HAP-1 (cell line): Measurements from ENCODE around the gene MOXD1.
"Not testable (repeated sequence)": the region's sequence is repeated elsewhere in the genome, so short reads cannot be mapped to it uniquely, and the experiment has no call there.

Source experiments
- DNase-seq, 2 experiments: peaks; one replicate each; pipeline ENCODE4 v3.0.0-alpha.2; 2016 to 2020; ENCODE audit warnings: low spot score in 2 of 2
- H3K27me3 ChIP-seq: fragments of 250-450 bp; sonication (Bioruptor Pico); 2 replicates; pipeline ENCODE4 v1.5.1; 2020; ENCODE audit warnings: low read depth, mild to moderate bottlenecking, moderate library complexity
- H3K36me3 ChIP-seq: fragments of 250-450 bp; sonication (Bioruptor Pico); replicated peaks from 2 replicates; pipeline ENCODE4 v1.5.1; 2020; ENCODE audit warnings: mild to moderate bottlenecking
- H3K4me1 ChIP-seq: fragments of 250-450 bp; sonication (Bioruptor Pico); 2 replicates; pipeline ENCODE4 v1.5.1; 2020; ENCODE audit warnings: mild to moderate bottlenecking
- H3K4me3 ChIP-seq: fragments of 250-450 bp; sonication (Bioruptor Pico); 2 replicates; pipeline ENCODE4 v1.5.1; 2020; ENCODE audit warnings: mild to moderate bottlenecking, moderate library complexity
- H3K9me3 ChIP-seq: fragments of 250-450 bp; sonication (Bioruptor Pico); 2 replicates; pipeline ENCODE4 v1.5.1; 2020; ENCODE audit warnings: mild to moderate bottlenecking, moderate library complexity
- in situ Hi-C: fragments of 300-500 bp; cut with MboI; formaldehyde crosslinking; loops from 3 replicates; pipeline ENCODE4 v1.14.3; 2020; ENCODE audit warnings: low sequenced_read_pairs, inconsistent platforms, mixed read lengths

MOXD1 gene

GRCh38 chr6:132270726-132271402 is 130.4 kb downstream of the MOXD1 start:
- DNase-seq, result no peak
- Histone ChIP-seq H3K9me3 (no peaks in the 10 kb centered on the region), H3K36me3 (no peaks in the 10 kb centered on the region), H3K27me3 (no peaks in the 10 kb centered on the region), H3K4me3 (no peak overlapping the region), H3K4me1 (no peaks in the 10 kb centered on the region)
- in situ Hi-C loops, result loop anchor here (10.0 to 25.0 kb wide), 3 partner anchors 214 to 584 kb away; no protein-coding TSS in a partner anchor

GRCh38 chr6:132268666-132269065 is 132.6 kb downstream of the MOXD1 start:
- H3K4me3 ChIP-seq, DNase-seq, H3K4me1 ChIP-seq, H3K36me3 ChIP-seq, H3K27me3 ChIP-seq, H3K9me3 ChIP-seq: not testable (repeated sequence)
- in situ Hi-C loops, result loop anchor here (25.0 kb wide), 1 partner anchor 581 kb away; no protein-coding TSS in a partner anchor

GRCh38 chr6:132268209-132268608 is 133.1 kb downstream of the MOXD1 start:
- H3K27me3 ChIP-seq, result no peaks in the 10 kb centered on the region
- in situ Hi-C loops, result loop anchor here (25.0 kb wide), 1 partner anchor 581 kb away; no protein-coding TSS in a partner anchor
- no peaks in the 10 kb centered on the region for H3K4me1 ChIP-seq
- no peak overlapping the region for H3K4me3 ChIP-seq
- DNase-seq, result no peak
- H3K9me3 ChIP-seq, result no peaks in the 10 kb centered on the region
- H3K36me3 ChIP-seq, result no peaks in the 10 kb centered on the region

- Histone ChIP-seq H3K4me1 (no peaks in the 10 kb centered on the region), H3K4me3 (no peak overlapping the region), H3K36me3 (no peaks in the 10 kb centered on the region), H3K27me3 (no peaks in the 10 kb centered on the region), H3K9me3 (no peaks in the 10 kb centered on the region)
- in situ Hi-C loops, result loop anchor here (25.0 kb wide), 1 partner anchor 578 kb away; no protein-coding TSS in a partner anchor
- DNase-seq, result no peak
These were observed 135.7 kb downstream of the MOXD1 start for GRCh38 chr6:132265451-132266097.

- no peak for DNase-seq
- H3K4me3 ChIP-seq, result no peak overlapping the region
These were observed 137.2 kb downstream of the MOXD1 start for GRCh38 chr6:132264021-132264500.

GRCh38 chr6:132261354-132261753 is 139.9 kb downstream of the MOXD1 start:
- H3K4me3 ChIP-seq, result no peak overlapping the region
- no peaks in the 10 kb centered on the region for H3K4me1 ChIP-seq
- no peaks in the 10 kb centered on the region for H3K36me3 ChIP-seq
- H3K27me3 ChIP-seq, result no peaks in the 10 kb centered on the region
- no peak for DNase-seq
- no peaks in the 10 kb centered on the region for H3K9me3 ChIP-seq
- in situ Hi-C loops, result loop anchor here (25.0 kb wide), 1 partner anchor 574 kb away; no protein-coding TSS in a partner anchor

More at GRCh38 chr6:132264021-132264500, 137.2 kb downstream of the MOXD1 start:
- in situ Hi-C loops, result loop anchor here (25.0 kb wide), 1 partner anchor 577 kb away; no protein-coding TSS in a partner anchor
- no peaks in the 10 kb centered on the region for H3K27me3 ChIP-seq
- no peaks in the 10 kb centered on the region for H3K4me1 ChIP-seq
- no peaks in the 10 kb centered on the region for H3K9me3 ChIP-seq
- no peaks in the 10 kb centered on the region for H3K36me3 ChIP-seq

GRCh38 chr6:132259070-132259469 is 142.2 kb downstream of the MOXD1 start:
- H3K27me3 ChIP-seq, result no peaks in the 10 kb centered on the region
- H3K36me3 ChIP-seq, result no peaks in the 10 kb centered on the region
- in situ Hi-C loops, result loop anchor here (25.0 kb wide), 1 partner anchor 572 kb away; no protein-coding TSS in a partner anchor
- DNase-seq, result peak; percentile 12 to 54
- no peaks in the 10 kb centered on the region for H3K4me1 ChIP-seq
- H3K9me3 ChIP-seq, result 0 out of 2 replicates have a peak, but pooled peaks cover 1% of the 10 kb centered on the region
- H3K4me3 ChIP-seq, result no peak overlapping the region

- Histone ChIP-seq H3K9me3 (0 out of 2 replicates have a peak, but pooled peaks cover 2% of the 10 kb centered on the region), H3K4me3 (no peak overlapping the region), H3K36me3 (no peaks in the 10 kb centered on the region), H3K27me3 (no peaks in the 10 kb centered on the region), H3K4me1 (no peaks in the 10 kb centered on the region)
- DNase-seq, result no peak
- in situ Hi-C loops, result loop anchor here (25.0 kb wide), 1 partner anchor 570 kb away; no protein-coding TSS in a partner anchor
These were observed 143.7 kb downstream of the MOXD1 start for GRCh38 chr6:132257561-132257960.

GRCh38 chr6:132256457-132256856 is 144.8 kb downstream of the MOXD1 start:
- H3K4me3 ChIP-seq, result no peak overlapping the region
- no peaks in the 10 kb centered on the region for H3K36me3 ChIP-seq
- in situ Hi-C loops, result loop anchor here (25.0 kb wide), 1 partner anchor 569 kb away; no protein-coding TSS in a partner anchor
- no peaks in the 10 kb centered on the region for H3K4me1 ChIP-seq
- no peaks in the 10 kb centered on the region for H3K27me3 ChIP-seq
- no peak for DNase-seq
- H3K9me3 ChIP-seq, result peaks cover 4% of the 10 kb centered on the region; the same call in 1 of the 2 replicates

- Histone ChIP-seq H3K27me3 (no peaks in the 10 kb centered on the region), H3K9me3 (peaks cover 4% of the 10 kb centered on the region; the same call in 1 of the 2 replicates), H3K36me3 (no peaks in the 10 kb centered on the region), H3K4me1 (no peaks in the 10 kb centered on the region), H3K4me3 (no peak overlapping the region)
- in situ Hi-C loops, result loop anchor here (25.0 kb wide), 1 partner anchor 567 kb away; no protein-coding TSS in a partner anchor
- peak; percentile 40 to 65 for DNase-seq
These were observed 147.4 kb downstream of the MOXD1 start for GRCh38 chr6:132253906-132254305.

GRCh38 chr6:132253211-132253610 is 148.1 kb downstream of the MOXD1 start:
- H3K4me3 ChIP-seq, result no peak overlapping the region
- in situ Hi-C loops, result loop anchor here (25.0 kb wide), 1 partner anchor 566 kb away; no protein-coding TSS in a partner anchor
- no peaks in the 10 kb centered on the region for H3K27me3 ChIP-seq
- DNase-seq, result no peak
- H3K4me1 ChIP-seq, result no peaks in the 10 kb centered on the region
- peaks cover 4% of the 10 kb centered on the region; the same call in 1 of the 2 replicates for H3K9me3 ChIP-seq
- H3K36me3 ChIP-seq, result no peaks in the 10 kb centered on the region

- Histone ChIP-seq H3K4me1 (no peaks in the 10 kb centered on the region), H3K27me3 (no peaks in the 10 kb centered on the region), H3K36me3 (no peaks in the 10 kb centered on the region), H3K9me3 (peaks cover 4% of the 10 kb centered on the region; the same call in 1 of the 2 replicates), H3K4me3 (no peak overlapping the region)
- peak in 1 of 2 experiments; percentile 19 for DNase-seq
- in situ Hi-C loops, result loop anchor here (25.0 kb wide), 1 partner anchor 565 kb away; no protein-coding TSS in a partner anchor
These were observed 149.2 kb downstream of the MOXD1 start for GRCh38 chr6:132252113-132252512.

GRCh38 chr6:132251711-132252110 is 149.6 kb downstream of the MOXD1 start:
- Histone ChIP-seq H3K9me3 (peaks cover 4% of the 10 kb centered on the region; the same call in 1 of the 2 replicates), H3K27me3 (no peaks in the 10 kb centered on the region), H3K4me3 (no peak overlapping the region), H3K4me1 (no peaks in the 10 kb centered on the region), H3K36me3 (no peaks in the 10 kb centered on the region)
- in situ Hi-C loops, result loop anchor here (25.0 kb wide), 1 partner anchor 564 kb away; no protein-coding TSS in a partner anchor
- DNase-seq, result no peak
